NOMO-1 (cell line): Measurements from ENCODE around the gene SHANK3.
"Not testable (repeated sequence)": the region's sequence is repeated elsewhere in the genome, so short reads cannot be mapped to it uniquely, and the experiment has no call there.

Experiments used
- DNase-seq, 2 experiments: peaks; one replicate each; lab custom pipeline; 2025; ENCODE audit not compliant: unreplicated experiment in 2 of 2; lab: John Stamatoyannopoulos, UW

Gene SHANK3

DNA sequence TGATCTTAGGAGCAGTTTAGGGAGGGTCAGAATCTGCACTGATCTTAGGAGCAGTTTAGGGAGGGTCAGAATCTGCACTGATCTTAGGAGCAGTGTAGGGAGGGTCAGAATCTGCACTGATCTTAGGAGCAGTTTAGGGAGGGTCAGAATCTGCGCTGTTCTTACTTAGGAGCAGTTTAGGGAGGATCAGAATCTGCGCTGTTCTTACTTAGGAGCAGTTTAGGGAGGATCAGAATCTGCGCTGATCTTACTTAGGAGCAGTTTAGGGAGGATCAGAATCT lies 28.9 kb upstream of the SHANK3 start:
- not testable (repeated sequence) for DNase-seq

- no peak for DNase-seq
These were observed 19.4 kb upstream of the SHANK3 start for GRCh38 chr22:50653256-50653655.

- DNase-seq = not testable (repeated sequence)
These were observed 18.0 kb upstream of the SHANK3 start for GRCh38 chr22:50654664-50655063.

GRCh38 chr22:50656122-50657070 lies 16.2 kb upstream of the SHANK3 start:
- DNase-seq = no peak

GRCh38 chr22:50657925-50658324 lies 14.7 kb upstream of the SHANK3 start:
- no peak for DNase-seq

DNA sequence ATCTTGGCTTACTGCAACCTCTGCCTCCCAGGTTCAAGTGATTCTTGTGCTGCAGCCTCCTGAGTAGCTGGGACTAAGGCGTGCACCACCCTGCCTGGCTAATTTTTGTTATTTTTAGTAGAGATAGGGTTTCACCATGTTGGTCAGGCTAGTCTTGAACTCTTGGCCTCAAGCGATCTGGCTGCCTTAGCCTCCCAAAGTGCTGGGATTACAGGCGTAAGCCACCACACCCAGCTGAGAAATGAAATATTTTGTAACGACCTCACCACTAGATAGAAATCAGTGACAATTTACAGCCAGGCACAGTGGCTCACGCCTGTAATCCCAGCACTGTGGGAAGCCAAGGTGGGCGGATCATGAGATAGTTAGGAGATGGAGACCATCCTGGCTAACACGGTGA lies 12.9 kb upstream of the SHANK3 start:
- DNase-seq = not testable (repeated sequence)

DNA sequence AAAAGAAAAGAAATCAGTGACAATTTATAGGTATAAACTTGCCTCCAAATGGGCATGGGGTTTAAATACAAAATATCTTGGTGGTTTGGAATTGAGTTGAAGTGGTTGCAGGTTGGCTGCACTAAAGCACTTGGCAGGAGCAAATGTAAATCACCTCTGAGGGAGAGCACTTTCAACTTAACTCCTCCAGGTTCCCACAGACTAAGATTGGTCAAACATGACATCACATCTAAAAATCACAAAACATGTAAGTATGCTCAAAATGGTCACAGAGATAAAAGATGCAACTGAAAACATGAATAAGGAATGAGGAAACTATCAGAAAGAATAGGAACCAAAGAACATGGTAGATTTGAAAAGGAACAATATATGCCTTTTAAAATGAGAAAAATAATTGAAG lies 12.3 kb upstream of the SHANK3 start:
- no peak for DNase-seq

GRCh38 chr22:50665212-50665611 lies 7.4 kb upstream of the SHANK3 start:
- DNase-seq = no peak

GRCh38 chr22:50665738-50666137 lies 6.9 kb upstream of the SHANK3 start:
- DNase-seq = peak in 1 of 2 experiments; percentile 21

DNA sequence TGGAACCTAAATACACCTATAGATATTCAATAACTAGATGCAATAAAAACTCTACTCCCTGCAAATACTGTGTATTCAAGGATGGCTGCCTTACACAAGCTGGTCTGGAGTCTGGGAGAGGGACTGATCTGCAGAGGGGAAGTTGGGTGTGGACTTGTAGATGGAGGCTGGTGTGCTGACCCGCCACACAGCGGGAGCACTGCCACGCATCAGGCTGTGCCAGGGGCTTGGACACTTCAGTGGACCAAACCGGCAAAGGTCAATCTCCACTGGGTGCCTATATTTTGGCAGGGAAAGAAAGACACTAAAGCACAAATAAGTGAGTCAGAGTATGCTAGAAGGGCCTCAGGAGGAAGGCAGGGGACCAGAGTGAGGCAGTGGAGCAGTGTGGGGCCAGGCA lies 2.1 kb upstream of the SHANK3 start:
- DNase-seq = no peak

DNA sequence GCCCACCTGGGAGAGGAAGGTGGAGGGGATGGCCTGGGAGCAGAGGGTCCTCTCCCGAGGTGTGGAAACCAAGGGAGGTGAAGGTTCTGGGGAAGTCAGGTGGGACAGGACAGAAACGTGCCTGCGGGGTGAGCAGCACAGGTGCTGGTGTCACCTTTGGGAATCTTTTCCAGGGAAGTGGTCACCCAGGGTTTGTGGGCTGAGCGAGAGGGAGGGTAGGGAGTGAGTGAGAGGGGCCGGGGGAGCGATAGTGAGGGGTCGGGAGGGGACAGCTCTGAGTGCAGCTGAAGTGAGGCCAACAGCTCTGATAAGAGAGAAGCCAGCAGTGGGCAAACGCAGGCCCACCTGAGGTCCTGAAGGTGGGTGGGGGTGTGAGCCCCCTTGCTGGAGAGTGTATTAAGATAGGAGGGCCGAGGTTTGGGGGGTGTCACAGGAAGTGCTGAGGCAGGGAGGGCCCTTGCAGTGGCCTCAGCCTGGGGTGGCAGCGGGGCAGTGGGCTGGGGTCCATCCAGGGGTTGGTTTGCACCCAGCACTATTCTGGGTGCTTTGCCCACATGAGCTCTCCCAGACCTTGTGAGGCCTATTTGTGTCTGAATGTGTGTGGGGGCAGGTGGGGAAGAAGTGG lies 1.6 kb upstream of the SHANK3 start:
- no peak for DNase-seq

DNA sequence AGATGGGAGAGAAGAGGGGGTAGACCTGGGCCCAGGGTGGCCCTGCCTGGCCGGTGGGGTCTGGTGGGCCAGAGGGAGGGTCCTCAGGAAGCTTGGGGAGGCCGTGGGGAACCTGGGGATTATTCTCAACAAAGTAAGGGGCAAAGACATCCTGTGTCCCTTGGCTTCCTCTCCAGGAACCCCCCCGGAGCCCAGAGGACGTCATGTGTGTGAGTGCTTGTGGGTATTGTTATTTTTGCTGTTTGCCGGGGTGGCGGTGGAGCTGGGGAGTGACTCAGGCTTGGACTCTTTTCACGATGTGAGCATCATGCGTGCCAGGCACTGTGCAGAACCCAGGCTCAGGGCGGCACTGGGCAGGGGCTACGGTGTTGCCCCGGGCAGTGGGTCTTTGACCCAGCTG lies 982 bp upstream of the SHANK3 start:
- DNase-seq = no peak

- DNase-seq = no peak
These were observed 582 bp upstream of the SHANK3 start for GRCh38 chr22:50672041-50672440.

DNA sequence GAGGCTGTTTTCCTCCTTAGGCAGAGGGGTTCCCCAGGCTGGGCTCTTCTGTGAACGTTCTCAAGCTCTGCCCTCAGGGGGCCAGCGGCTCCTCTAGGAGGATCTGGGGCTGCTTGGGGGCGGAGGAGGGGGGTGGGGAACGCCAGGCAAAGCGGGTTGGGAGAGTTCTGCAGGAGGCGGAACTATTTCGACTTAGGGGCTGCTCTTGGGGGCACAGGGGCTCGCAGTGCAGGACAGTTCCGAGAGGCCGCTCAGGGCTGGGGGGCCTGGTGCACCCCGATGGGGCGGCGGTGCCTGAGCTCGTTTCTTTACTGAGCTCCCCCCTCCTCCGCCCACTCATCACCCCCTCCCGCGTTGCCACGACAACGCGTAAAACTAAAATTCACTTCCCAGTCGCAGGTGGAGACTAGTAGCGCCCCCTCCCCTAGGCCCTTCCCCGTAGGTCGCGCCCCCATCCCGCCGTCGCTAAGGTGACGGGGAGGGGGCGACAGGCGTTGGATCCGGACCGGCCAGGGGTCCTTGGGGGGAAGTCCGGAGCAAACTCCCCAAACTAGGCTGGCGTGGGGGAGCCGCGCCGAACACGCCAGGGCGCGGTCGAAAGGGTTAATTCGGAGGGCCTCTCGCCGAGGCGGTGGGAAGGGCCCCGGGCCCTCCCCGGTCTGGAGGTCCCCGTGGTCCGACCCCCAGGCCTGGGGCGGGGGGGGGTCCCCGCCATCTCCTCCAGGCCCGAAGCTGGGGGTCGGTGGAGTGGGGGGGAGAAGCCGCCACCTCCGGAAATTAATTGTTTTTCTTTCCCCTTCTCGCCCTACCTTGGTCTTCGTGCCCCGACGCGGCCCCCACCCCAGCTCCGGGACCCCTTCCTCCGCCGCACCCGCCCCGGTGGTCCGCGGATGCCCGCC lies 857 bp downstream of the SHANK3 start:
- DNase-seq = no peak

DNA sequence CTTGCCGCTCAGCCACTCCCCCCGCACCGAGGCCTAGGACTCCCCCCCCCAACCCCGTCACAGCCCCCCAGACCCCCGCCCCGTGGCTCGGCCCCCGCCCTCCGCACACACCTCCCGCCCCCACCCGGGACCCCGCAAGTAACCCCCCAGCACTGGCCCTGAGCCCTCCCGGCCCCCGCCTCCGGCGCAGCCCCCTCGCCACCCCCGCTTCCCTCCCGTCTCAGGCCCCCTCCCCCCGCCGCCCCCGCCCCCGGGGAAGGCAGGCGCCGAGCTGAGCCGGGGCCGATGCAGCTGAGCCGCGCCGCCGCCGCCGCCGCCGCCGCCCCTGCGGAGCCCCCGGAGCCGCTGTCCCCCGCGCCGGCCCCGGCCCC lies 1.5 kb downstream of the SHANK3 start:
- no peak for DNase-seq

DNA sequence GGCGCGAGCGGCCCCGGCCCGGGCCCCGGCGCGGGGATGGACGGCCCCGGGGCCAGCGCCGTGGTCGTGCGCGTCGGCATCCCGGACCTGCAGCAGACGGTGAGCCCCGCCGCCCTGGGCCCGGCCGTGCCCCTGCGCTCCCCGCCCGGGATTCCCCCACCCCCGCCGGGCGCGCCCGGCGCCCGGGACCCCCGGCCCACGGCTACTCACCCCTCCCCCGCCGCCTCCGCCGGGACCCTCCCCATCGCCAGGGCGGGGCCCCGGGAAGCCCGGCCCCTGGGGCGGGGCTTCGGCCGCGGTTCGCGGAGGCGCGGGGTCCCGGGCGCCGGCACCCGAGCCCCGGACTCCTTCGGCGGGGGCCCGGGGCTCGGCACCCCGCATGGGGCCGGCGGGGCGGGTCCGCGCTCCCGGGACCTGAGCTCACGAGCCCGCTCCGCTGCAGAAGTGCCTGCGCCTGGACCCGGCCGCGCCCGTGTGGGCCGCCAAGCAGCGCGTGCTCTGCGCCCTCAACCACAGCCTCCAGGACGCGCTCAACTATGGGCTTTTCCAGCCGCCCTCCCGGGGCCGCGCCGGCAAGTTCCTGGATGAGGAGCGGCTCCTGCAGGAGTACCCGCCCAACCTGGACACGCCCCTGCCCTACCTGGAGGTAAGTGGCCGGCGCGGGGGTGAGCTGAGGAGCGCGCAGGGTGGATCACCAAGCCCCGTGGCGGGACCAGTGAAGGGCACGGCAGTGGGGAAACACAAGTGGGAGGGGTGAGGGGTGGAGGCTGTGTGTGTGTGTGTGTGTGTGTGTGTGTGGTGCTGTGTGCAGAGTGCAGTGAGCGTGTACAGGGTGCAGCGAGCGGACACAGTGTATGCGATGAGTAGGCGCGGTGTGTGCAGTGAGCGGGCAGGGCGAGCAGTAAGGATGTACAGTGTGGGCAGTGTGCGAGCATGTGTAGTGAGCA lies 2.3 kb downstream of the SHANK3 start:
- no peak for DNase-seq

DNA sequence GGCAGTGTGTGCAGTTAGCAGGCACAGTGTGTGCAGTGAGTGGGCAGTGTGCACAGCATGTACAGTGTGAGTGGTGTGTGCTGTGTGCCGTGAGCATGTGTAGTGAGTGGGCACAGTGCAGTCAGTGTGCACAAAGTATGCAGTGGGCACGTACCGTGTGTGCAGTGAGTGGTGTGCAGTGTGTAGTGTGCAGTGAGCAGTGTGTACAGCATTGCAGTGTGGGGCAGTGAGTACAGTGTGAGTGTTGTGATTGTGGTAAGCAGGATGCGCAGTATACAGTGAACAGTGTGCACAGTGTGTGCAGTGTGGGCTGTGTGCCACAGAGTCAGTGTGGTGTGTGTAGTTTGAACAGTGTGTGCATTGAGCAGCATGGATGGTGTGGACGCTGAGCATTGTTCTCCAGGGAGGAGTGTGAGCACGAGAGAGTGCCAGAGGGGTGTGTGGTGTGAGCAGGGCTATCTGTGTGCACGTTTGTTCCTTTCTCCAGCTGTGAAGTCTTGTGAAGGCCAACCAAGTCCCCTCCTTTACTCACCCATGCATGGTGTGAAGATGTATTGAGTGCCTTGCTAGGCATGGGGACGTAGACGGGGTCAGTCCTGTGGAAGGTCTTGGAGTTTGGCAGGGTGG lies 3.0 kb downstream of the SHANK3 start:
- DNase-seq = no peak

GRCh38 chr22:50676180-50676636 lies 3.6 kb downstream of the SHANK3 start:
- no peak for DNase-seq

DNA sequence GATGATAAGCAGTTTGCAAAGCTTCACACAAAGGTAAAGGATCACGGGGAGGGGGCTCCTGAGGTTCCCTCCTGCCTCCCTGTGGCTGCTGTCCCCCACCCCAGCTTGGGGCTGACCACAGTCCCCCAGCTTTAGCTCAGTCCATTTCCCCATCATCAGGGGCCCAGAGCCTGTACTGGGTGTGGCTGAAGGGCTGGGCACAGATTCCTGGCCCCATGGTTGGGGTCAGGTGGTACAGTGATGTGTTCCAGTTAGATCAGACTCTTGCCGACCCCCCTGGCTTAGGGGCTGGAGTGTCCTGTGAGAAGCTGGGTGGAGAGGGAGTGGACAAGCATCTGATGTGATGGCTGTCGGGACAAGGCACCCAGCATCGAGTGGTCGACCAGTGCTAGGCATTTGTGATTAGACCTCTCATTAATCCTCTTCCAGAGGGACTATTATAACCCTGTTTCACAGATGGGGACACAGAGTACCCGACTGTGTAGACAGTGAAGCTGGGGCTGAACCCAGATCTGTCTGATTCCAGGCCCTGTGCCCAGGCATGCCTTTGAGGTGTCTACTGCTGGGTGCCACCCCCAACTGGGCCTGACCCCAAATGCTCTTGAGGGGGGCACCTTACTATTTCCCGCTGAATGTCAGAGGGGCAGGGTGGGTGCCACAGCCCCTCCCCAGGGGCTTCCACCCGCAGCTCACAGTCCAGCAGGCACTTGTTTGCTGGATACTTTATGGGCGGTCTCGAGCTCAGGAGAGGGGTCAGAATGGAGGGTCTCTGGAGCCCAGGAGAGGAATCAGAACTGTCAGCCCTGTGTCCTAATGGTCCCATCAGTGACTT lies 4.3 kb downstream of the SHANK3 start:
- DNase-seq = no peak
